Activated T-cell treated with anti-CD3 and anti-CD28 coated beads for 48 hours (primary cell): ENCODE measurements around the gene RASAL2.
"Not testable (repeated sequence)": the region's sequence is repeated elsewhere in the genome, so short reads cannot be mapped to it uniquely, and the experiment has no call there.

Experiments used
- DNase-seq: peaks from one replicate; pipeline ENCODE4 v3.0.0-alpha.2; 2020; ENCODE audit warnings: low read depth

Gene RASAL2

DNA sequence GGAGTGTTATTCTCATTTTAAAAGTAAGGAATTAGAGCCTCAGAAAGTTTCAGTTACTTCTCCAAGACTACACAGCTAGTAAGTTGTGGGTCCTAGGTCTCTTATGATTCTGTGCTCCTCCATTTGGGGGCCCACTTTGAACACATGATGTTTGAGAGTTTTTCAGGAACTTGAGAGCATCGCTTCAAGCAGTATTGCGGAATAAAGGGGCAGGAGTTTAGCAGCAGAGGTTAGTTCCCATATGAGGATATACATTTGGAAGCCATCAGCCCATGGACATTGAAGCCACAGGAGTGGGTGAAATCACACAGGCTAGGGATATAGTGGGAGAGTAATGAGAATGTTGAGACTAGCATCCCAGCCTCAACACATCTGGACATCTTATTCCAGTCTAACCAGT is 143.2 kb downstream of the RASAL2 start:
- DNase-seq, result no peak

DNA sequence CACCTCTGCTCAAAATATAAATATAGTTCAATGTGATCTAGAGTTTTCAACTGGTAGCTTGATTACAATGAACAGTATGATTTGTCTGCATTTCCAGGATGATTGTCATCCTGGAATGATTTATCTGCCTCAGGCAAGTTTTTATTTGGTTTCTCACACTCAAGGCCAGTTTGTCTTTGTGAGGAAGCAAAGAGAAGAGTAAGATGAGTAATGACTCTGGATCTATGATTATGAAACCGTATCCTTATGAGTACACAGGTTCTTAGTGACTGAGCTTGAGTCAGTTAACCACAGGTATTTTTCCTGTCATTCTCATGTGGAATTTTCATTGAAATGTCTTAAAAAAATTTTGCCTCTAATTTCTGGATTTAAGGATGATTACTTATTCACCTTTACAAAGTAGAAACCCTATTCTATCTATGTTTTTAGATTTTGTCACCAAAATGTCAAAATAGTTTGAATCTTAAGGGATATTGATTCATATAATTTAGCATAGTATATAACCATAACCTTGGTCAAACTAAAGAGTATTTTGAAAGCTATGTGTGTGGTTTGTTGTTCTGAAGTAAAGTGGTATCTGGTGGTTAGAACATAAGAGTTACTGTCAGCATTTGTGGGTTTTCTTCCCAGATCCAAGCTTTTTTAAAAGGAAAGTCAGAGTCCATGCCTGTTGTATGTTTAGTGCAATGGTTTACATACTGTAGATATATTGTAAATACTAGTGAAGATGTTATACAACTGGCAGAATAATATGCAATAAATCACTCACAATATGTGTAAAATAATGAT is 145.0 kb downstream of the RASAL2 start:
- DNase-seq, result no peak

GRCh38 chr1:178241057-178241456 is 147.2 kb downstream of the RASAL2 start:
- no peak for DNase-seq

- no peak for DNase-seq
Observed at GRCh38 chr1:178241837-178242236, 147.9 kb downstream of the RASAL2 start.

DNA sequence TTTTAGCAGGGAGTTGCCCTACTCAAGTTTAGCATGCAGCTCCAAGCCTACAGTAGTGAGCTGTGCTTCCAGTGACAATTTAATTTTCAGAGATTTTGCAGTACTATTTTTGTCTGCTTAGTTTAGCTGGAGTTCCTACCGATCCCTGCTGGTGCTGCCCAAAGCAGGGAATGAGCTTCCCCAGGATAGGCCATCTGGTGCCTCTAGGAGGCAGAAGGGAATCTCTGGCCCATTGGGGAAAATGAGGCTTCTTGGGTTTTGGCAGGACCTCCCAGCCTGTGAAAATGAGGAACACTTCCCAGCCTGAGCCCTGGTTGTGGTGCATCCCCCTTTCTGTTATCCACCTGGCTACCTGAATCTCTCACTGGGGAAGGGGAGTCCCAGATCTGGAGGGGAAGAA is 149.2 kb downstream of the RASAL2 start:
- DNase-seq, result no peak

- no peak for DNase-seq
Observed at GRCh38 chr1:178243890-178244289, 150.0 kb downstream of the RASAL2 start.

GRCh38 chr1:178248284-178248683 is 154.4 kb downstream of the RASAL2 start:
- not testable (repeated sequence) for DNase-seq

- DNase-seq, result not testable (repeated sequence)
Observed at GRCh38 chr1:178253581-178253980, 159.7 kb downstream of the RASAL2 start.

DNA sequence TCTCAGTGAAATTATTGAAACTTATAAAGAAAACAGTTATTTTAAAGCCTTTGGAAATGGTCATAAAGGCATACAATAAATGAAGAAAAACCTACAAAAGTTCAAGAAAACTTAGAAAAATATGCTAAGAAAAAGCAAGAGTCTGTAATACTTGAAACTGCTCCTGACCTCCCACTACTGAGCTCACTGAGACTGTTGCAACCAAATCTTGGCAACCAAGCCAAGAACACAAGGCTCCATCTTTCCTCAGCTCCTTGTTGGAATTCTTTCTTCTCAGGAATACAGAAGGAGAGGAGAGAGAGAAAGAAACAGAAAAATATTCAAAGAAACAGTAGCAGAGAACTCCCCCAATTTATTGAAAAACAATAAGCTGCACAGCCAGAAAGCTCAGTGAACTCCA is 160.5 kb downstream of the RASAL2 start:
- DNase-seq, result no peak

DNA sequence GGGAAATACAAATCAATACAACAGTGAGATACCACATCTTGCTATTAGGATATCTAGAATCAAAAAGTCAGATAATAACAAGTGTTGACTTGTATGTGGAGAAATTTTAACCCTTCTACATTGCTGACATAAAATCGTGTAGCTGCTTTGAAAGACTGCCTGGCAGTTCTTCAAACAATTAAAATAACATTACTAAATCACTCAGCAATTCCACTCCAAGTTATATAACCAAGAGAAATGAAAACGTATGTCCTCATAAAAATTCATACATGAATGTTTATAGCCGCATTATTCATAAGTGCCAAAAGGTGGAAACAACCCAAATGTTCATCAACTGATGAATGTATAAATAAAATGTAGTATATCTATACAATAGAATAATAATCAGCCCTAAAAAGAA is 164.6 kb downstream of the RASAL2 start:
- DNase-seq, result no peak

GRCh38 chr1:178262120-178262500 is 168.2 kb downstream of the RASAL2 start:
- no peak for DNase-seq

GRCh38 chr1:178263341-178263740 is 169.4 kb downstream of the RASAL2 start:
- no peak for DNase-seq

DNA sequence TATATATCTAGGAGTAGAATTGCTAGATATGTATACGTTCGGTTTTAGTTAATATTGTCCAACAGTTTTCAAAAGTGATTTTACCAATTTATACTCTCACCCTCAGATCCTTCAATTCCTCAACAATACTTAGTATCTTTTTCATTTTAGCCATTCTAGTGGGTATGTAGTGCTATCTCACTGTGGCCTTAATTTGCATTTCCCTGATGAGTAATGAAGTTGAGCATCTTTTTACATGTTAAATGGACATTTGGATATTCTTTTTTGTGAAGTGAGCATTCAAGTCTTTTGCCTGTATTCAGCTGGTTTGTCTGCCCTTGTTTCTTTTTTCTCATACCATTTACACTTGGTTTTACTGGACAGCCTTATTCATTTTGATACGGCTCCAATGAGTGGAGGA is 172.2 kb downstream of the RASAL2 start:
- DNase-seq, result no peak

DNA sequence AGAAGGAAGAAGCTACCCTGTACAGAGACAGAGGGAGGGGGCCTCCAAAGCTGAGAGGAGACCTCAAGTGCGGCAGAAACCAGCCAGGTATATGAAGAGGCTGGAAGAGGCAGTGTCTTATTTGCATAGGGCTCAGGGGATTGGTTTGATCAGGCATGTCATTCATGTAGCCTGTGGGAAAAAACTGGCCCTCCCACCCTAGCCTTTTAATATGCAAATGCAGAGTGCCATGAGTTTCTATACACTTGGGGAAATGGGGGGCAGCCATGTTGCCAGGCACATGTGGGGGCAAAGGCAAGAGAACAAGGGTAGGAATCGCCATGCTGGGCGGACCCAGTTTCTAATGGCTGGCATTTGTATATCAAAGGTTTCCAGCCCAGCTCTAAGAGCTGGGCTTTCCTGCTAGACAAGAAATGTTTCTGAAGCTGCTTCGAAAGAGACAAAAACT is 172.7 kb downstream of the RASAL2 start:
- DNase-seq, result no peak

DNA sequence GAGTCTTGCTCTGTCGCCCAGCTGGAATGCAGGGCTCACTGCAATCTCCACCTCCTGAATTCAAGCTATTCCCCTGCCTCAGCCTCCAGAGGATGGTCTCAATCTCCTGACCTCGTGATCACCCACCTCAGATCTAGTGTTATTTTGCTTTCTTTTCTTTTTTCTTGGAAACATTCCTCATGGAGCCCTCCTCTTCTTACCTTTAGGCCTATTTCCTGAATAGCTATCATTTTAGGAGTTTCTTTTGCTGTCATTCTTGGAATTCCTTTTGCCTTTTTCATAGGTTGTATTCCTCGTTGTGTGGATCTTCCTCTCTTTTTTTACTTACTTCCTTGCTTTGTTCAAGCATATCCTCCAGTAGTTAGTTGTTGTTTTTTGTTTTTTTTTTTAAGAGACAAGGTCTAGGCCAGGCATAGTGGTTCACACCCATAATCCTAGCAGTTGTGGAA is 173.8 kb downstream of the RASAL2 start:
- DNase-seq, result no peak

GRCh38 chr1:178271471-178271870 is 177.6 kb downstream of the RASAL2 start:
- DNase-seq, result no peak

GRCh38 chr1:178273707-178274410 is 180.0 kb downstream of the RASAL2 start:
- DNase-seq, result no peak

DNA sequence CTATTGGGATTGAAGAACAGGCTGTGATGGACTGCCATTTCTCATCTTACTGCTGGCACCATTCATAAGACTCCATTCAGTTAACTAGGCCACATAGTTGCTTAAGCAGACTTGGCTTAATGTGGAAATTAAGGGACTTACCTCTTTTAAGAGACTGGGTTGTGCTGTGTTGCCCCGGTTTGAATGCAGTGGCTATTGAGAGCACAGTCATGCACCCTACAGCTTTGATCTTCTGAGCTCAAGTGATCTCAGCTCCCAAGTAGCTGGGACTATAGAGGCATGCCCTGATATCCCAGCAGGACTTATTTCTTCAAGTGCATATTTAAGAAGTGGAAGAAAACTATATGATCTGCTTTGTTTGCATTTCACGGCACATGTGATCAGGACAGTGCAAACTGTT is 181.1 kb downstream of the RASAL2 start:
- DNase-seq, result no peak

DNA sequence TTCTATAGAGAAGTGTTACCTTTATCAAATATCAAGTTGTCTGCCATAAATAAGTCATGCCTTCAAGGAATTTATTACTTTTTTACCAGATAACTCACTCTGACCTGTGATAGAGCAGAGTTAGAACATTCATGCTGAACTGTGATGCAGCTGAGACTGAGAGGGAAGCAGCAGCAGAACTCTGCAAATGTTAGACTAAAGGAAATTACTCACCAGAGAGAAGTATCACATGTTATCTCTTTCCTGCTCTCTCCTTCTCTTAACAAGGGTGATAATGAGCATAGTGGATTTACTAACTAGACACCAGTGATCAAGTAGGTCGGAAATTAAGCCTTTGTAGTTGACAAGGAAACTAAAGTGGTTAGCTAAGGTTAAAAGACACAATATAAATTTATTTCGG is 181.6 kb downstream of the RASAL2 start:
- DNase-seq, result no peak

- DNase-seq, result no peak
Observed at GRCh38 chr1:178277793-178278530, 184.1 kb downstream of the RASAL2 start.

GRCh38 chr1:178278916-178279686 is 185.2 kb downstream of the RASAL2 start:
- no peak for DNase-seq

- no peak for DNase-seq
Observed at GRCh38 chr1:178282949-178283367, 189.1 kb downstream of the RASAL2 start.
